Bronchial epithelial cell (primary cell): Measurements from ENCODE around the gene NOS1AP. TPM values are rescaled to one million over a fixed set of nuclear protein-coding genes. Genes with fewer than 3 reads are reported as not detected.
"Not testable (repeated sequence)": the region's sequence is repeated elsewhere in the genome, so short reads cannot be mapped to it uniquely, and the experiment has no call there.

ENCODE experiments used
- DNase-seq: peaks from one replicate; pipeline ENCODE4 v3.0.0-alpha.2; 2010; ENCODE audit warnings: low read depth
- FAIRE-seq: peaks from 2 replicates; lab custom pipeline; 2011; peaks lifted over from hg19 to GRCh38; lab: Jason Lieb, UNC
- H3K27me3 ChIP-seq: 2 replicates; pipeline ENCODE4 v1.5.1; 2011; ENCODE audit warnings: low read length; ENCODE audit not compliant: control insufficient read depth, insufficient read depth
- H3K36me3 ChIP-seq: 2 replicates; pipeline ENCODE4 v1.5.1; 2011; ENCODE audit warnings: low read length; ENCODE audit not compliant: control insufficient read depth, insufficient read depth
- H3K4me3 ChIP-seq: 2 replicates; pipeline ENCODE4 v1.5.1; 2011; ENCODE audit warnings: mild to moderate bottlenecking, low read depth, low read length, control low read depth
- total RNA-seq: library from RNA; depleted of rRNA; stranded (reverse); fragments of >200 nt; gene quantifications from 2 replicates; pipeline ENCODE4 v1.2.1, GENCODE V29; 2014
- TF ChIP-seq, protein P1 (sequence below): IDR thresholded peaks from 2 replicates; pipeline ENCODE4 v1.5.1; 2011; ENCODE audit warnings: mild to moderate bottlenecking, moderate library complexity, low read length, control low read depth, inconsistent platforms; ENCODE audit not compliant: insufficient read depth, severe bottlenecking

NOS1AP gene
- total RNA-seq, 1 donor from 2014 or later, result 1.3 TPM

DNA sequence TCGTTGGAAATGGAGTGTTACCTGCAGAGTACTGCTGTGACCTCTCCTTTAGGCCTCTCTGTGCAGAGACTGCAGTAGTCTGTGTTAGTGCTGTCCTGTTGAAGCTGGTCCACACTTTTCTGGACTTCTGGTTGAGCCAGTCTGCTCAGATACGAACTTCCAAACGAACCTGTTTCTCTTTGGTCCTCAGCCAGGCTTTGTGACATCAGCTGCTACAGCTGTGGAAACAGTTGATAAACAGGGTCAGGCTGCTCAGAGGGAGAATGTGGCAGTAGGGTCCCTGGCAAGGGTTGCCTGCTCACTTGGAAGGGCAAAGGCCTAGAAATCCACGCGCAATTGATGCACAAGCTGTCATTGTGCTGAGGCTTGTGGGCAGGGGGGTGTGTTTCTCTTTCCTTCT lies 98.8 kb downstream of the NOS1AP start:
- H3K27me3 ChIP-seq, result peaks cover 5% of the 10 kb centered on the region
- H3K36me3 ChIP-seq, result no peaks in the 10 kb centered on the region
- H3K4me3 ChIP-seq, result no peak overlapping the region
- DNase-seq (peak; percentile 23), FAIRE-seq (peak; percentile 77)
- TF ChIP-seq, protein P1, sequence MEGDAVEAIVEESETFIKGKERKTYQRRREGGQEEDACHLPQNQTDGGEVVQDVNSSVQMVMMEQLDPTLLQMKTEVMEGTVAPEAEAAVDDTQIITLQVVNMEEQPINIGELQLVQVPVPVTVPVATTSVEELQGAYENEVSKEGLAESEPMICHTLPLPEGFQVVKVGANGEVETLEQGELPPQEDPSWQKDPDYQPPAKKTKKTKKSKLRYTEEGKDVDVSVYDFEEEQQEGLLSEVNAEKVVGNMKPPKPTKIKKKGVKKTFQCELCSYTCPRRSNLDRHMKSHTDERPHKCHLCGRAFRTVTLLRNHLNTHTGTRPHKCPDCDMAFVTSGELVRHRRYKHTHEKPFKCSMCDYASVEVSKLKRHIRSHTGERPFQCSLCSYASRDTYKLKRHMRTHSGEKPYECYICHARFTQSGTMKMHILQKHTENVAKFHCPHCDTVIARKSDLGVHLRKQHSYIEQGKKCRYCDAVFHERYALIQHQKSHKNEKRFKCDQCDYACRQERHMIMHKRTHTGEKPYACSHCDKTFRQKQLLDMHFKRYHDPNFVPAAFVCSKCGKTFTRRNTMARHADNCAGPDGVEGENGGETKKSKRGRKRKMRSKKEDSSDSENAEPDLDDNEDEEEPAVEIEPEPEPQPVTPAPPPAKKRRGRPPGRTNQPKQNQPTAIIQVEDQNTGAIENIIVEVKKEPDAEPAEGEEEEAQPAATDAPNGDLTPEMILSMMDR, result no peak

DNA sequence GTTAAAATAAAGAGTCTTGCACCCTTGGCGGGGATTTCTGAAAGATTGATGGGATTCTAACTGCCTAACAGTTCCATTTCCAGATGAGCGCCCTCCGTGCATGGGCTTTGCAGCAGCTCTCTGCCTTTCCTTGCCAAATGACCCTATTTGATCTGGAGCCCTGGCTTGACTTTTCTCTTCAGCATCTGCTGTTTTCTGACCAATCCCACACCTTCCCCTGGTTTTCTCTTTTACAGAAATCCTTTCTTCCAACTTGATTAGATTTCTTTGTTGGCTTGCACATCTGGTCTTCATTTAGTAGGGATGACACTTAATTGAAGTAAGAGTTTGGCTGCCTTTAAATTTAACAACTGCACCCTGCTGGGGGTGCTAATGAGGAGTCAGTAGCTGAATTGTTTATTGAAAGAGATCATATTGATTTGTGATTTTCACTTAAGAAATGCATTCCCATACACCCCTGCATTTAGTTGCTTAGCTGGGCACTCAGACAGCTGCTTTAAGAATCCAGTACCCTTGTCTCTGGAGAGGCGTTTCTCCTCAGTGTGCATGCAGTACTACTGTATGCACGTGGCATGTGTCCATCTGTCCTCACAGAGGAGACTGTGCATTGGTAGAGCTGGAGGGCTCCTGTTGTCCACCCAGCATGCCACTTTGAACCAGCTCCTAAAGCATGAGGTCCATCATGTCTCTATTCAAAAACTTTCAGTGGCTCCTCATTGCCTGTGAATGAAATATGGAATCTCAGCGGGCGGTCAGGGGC lies 99.7 kb downstream of the NOS1AP start:
- Histone ChIP-seq H3K36me3 (no peaks in the 10 kb centered on the region), H3K4me3 (no peak overlapping the region), H3K27me3 (peaks cover 5% of the 10 kb centered on the region)
- TF ChIP-seq, protein P1, result no peak
- DNase-seq (no peak), FAIRE-seq (no peak)

DNA sequence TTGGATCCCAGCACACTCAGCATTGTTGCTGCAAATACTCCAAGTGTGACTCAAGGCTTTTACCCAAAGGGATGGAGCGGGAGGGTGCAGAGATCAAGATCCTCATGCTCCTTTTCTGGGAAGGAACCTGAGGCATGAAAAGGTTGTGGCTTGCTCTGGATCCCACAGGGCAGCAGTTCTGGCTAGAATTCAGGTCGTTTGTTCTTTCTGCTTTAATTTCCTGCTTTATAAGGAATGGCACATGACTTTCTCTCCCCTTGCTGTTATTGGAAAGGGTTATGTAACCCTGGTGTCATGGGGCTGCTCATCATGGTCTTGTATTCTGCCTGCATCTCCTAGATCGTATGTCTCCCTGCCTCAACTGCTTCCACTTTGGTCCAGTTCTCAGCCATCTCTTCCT lies 101.6 kb downstream of the NOS1AP start:
- TF ChIP-seq, protein P1, result no peak
- Histone ChIP-seq H3K4me3 (no peak overlapping the region), H3K27me3 (peaks cover 3% of the 10 kb centered on the region), H3K36me3 (no peaks in the 10 kb centered on the region)
- FAIRE-seq (no peak), DNase-seq (no peak)

DNA sequence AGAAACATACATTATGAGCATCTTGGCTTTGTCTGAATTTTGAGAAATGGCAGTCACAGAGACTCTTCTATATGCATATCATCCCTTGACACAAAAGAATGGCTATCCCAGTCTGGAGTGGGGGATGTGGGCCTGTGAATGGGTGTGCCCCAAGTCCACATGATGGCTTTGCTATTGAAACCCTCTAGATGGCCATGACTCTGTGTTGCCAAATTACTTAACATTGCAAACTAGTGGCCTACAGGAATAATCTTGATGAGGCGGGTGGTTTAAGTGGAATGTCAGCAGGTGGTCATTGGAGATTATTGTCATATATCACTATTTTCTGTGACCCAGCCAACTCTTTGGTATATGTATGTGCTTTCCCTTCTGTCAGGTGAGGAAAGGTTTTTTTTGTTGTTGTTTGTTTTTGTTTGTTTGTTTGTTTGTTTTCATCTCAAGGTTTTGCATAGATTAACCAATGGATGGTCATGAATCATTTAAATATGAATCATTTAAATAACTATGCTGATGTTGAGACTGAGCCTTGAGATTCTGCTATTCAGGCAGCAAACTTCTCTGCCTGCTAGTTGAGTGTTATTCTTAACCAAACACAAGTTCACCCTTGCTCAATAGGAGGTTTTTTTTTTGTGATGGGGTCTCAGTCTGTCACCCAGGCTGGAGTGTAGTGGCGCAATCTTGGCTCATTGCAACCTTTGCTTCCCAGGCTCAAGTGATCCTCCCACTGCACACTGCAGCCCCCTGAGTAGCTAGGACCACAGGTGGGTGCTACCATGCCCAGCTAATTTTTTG lies 103.0 kb downstream of the NOS1AP start:
- TF ChIP-seq, protein P1, result no peak
- no peak overlapping the region for H3K4me3 ChIP-seq
- FAIRE-seq (no peak), DNase-seq (no peak)
- no peaks in the 10 kb centered on the region for H3K36me3 ChIP-seq
- H3K27me3 ChIP-seq, result no peaks in the 10 kb centered on the region

DNA sequence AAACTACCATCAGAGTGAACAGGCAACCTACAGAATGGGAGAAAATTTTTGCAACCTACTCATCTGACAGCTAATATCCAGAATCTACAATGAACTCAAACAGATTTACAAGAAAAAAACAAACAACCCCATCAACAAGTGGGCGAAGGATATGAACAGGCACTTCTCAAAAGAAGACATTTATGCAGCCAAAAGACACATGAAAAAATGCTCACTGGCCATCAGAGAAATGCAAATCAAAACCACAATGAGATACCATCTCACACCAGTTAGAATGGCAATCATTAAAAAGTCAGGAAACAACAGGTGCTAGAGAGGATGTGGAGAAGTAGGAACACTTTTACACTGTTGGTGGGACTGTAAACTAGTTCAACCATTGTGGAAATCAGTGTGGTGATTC lies 104.1 kb downstream of the NOS1AP start:
- not testable (repeated sequence) for H3K36me3 ChIP-seq, FAIRE-seq, H3K27me3 ChIP-seq

DNA sequence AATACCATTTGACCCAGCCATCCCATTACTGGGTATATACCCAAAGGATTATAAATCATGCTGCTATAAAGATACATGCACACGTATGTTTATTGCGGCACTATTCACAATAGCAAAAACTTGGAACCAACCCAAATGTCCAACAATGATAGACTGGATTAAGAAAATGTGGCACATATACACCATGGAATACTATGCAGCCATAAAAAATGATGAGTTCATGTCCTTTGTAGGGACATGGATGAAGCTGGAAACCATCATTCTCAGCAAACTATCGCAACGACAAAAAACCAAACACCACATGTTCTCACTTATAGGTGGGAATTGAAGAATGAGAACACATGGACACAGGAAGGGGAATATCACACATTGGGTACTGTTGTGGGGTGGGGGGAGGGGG lies 104.5 kb downstream of the NOS1AP start:
- not testable (repeated sequence) for DNase-seq, H3K27me3 ChIP-seq, H3K4me3 ChIP-seq, H3K36me3 ChIP-seq, FAIRE-seq

More for the DNA sequence above, 104.1 kb downstream of the NOS1AP start:
- H3K4me3 ChIP-seq, DNase-seq: not testable (repeated sequence)
